OCI-M2 (cell line): ENCODE data around the gene RGS19.

Experiments used
- DNase-seq: peaks from one replicate; lab custom pipeline; 2025; ENCODE audit not compliant: unreplicated experiment; lab: John Stamatoyannopoulos, UW

Gene RGS19

DNA sequence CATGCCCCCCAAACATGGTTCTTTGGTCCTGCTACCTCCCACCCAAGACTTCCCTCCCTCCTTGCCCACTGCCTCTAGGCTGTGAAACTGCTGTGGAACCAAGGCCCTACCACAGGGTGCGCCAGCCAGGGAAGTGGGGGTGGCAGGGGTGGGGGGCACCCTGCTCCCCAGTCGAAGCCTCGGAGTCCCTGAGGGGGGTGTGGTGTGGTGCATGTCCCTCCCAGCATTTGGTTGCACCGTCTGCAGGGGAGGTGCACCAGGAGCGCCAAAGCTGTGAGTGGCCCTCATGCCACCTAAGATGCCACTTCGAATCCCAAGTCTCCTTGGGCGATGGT is 1.8 kb downstream of the RGS19 start:
- DNase-seq: no peak

DNA sequence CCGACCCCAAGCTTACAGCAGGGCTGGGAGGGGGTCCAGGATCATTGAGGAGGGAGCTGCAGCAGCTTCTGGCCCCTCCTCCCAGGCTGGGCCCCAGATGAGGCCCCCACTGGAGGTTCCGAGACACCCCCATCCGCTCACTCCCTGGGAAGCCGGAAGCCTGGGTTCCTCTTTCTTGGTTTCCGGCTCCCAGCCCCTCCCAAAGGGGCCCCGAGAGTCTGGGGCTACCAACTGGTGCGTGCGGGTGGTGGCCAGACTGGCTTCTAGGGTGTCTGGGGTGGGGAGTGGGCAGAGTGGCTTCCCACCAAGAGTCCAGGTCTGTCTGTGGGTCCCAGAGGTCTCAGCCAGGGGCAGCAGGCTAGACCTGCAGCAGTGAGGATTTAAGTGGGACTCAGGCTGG is 2.2 kb downstream of the RGS19 start:
- DNase-seq: no peak

DNA sequence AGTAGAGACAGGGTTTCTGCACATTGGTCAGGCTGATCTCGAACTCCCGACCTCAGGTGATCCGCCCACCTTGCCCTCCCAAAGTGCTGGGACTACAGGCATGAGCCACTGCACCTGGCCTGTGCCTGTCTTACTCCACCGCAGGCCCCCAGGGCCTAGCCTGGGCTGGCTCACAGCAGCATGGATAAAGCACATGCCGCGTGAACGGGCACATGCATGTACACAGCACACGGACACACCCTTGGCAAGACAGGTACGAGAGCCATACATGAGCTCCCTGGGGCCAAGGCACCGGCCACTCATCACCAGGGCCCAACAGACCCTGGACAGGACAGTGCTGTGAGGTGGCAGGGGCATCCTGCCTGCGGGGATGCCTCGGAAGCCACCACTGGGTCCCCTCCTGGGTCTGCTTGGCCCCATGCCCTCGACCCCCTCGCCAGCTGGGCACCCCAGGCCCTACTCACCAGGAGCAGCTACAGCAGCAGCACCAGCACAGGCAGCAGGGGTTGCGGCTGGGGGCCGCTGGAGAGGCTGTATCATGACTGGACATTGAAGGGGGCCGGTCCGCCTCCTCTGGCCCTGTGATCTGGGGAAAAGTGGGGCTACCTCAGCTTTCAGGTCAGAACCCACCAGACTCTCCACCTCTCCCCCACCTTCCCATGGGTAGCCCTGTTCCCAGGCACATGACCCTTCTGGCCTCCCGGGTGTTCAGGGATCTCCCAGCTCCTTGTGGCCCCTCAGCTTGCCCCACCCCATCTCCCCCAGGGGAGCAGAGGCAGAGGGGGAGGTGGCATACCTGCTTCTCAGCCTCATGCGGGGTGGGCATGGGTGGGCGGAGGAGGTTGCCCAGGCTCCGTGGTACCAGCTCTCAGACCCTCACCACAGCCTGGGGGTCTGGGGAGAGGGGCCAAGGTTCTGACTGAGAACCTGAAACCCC is 3.0 kb downstream of the RGS19 start:
- DNase-seq: no peak

DNA sequence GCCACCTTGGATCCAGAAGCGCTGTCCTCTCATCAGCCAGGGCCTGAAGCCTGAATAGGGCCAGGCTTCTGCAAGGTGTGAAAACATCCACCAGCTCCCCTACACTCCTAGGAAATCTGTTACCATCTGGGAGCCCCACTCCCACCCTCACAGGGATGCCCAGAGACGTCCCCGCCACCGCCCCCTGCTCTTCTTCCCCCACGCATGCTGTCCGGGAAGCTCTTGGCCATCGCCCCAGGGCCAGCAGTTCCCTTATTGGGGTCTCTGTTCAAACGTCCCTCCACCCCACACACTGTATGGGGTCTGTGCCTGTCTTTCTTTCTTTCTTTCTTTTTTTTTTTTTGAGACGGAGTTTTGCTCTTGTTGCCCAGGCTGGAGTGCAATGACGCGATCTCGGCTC is 3.8 kb downstream of the RGS19 start:
- DNase-seq: no peak

DNA sequence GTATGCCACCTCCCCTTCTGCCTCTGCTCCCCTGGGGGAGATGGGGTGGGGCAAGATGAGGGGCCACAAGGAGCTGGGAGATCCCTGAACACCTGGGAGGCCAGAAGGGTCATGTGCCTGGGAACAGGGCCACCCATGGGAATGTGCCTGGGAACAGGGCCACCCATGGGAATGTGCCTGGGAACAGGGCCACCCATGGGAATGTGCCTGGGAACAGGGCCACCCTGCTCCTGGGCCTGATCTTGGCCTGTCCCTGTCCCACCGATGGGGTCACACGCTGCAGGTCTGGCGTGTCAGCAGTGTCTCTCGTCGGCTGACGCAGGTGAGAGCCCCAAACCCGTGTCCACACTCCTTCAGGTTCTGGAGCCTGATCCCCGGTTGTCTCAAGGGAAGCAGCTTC is 4.4 kb downstream of the RGS19 start:
- DNase-seq: no peak

DNA sequence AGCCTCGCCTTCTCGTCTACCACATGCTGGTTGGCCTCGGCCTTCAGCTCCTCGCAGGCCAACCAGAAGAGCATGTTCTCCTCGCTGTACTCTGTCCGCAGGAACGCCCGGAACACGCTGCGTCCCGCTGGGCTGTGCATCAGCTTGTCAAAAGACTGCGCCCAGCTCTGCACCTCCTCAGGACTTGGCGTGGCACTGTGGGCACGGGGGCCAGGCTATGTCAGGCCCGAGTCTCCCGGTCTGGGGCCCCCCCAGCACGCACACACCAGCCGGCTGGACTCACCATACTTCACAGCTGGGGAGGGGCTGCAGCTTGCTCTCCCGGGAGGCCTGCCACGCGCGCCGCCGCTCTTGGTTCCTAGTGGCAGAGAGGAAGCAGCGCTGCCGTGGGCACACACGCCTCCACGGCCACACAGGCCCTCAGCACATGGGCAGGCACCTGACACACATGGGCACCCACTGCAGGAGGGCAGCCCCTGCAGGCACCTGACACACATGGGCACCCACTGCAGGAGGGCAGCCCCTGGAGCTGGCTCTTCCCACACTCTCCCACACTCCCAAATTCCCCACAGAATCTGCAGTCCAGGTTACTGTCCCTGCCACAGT is 5.0 kb downstream of the RGS19 start:
- no peak for DNase-seq

DNA sequence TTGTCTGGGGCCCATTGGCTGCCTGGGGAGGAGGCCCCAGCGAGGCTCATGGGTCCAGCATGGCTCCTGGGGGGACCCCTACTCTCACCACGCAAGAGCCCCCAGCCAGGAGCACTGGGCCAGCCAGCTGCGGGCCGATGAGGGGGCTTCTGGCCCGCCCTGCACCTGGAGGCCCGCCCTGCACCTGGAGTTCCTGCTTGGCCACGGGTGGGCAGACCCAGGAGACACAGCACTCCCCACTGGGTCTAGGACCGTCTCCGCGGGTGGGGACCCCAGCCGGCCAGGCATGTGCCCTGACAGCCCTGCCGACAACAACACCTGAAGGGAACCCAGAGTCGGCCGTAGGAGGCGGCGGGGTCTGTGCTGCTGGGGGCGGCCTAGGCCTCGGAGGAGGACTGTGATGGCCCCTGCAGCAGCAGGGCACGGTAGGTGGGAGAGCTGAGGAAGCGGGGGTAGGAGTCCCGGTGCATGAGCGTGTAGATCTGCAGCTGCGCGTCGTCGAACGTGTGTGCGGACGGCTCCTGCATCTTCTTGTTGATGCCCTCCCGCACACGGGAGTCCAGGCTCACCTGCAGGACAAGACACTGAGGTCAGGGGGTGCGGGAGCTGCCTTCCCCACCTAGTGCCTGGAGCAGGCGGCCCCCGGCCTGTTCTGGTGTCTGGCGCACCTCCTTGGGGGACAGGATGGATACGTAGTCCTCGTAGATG is 5.7 kb downstream of the RGS19 start:
- DNase-seq: no peak

DNA sequence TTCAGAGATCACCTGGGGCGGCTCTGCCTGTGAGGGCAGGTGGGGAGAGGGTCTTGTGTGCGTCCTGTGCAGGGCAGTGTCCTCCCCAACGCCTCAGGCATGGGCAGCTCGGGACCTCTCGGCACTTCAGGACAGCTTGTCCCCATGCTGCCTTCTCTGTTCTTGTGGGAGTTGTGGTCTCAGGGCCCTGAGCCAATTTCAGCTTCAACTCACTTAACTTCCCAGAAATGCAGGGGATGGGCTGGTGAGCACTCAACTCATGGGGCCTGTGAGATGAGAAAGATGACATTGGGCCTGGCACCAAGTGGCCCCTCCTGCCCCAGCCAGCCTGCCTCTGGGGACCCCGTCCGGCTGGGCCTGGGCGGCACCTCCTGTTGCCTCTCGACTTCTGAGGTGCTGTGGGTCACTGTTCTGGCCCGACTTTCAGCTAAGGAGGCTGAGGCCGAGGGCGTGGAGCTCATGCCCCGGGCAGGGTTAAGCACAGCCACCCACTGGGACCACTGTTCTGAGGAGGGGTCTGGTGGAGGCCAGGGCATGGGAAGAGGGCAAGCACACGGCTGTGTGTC is 6.7 kb downstream of the RGS19 start:
- DNase-seq: no peak

DNA sequence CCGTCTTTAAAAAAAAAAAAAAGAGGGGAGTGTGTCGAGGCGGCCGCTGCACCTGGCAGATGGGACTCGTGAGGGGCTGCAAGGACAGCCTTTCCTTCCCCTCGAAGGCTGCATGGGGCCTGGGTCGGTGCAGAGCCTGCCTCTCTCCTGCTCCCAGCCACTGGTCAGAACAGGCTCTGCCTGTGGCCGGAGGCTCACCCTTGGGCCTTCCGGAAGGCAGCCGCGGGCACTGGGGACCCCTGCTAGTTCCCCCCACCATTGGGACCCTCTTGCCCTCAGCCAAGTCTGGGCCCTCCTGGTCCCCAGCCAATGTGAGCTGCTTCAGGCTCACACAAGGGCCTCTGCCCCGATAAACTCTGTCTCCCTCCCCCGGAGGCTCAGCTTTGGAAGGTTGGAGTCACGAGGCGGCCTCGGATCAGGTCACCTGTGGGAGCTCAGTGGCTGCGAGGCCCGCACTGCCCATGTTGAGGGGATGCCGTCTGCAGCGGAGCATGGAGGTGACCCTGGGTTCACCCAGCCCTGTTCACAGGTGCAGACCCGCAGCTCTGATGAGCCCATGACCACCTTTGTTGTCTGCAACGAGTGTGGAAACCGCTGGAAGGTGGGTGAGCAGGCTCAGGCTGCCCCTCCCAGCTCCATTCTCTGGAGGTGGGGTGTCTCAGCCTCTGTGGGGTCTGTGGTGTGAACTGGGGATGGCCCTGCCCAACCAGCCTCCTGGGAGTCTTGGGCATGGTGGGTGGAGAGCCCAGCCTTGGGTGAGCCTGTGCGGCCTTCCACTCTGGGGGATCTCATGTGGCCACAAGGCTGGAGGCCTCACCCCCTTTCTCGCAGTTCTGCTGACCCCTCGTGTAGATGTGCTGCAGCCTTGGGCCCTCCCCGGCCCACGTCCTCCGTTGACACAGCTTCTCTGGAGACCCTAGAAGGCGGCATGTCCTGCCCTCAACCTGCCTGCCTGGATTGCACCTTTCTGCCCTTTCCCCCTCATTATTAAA is 7.7 kb downstream of the RGS19 start:
- DNase-seq: no peak

DNA sequence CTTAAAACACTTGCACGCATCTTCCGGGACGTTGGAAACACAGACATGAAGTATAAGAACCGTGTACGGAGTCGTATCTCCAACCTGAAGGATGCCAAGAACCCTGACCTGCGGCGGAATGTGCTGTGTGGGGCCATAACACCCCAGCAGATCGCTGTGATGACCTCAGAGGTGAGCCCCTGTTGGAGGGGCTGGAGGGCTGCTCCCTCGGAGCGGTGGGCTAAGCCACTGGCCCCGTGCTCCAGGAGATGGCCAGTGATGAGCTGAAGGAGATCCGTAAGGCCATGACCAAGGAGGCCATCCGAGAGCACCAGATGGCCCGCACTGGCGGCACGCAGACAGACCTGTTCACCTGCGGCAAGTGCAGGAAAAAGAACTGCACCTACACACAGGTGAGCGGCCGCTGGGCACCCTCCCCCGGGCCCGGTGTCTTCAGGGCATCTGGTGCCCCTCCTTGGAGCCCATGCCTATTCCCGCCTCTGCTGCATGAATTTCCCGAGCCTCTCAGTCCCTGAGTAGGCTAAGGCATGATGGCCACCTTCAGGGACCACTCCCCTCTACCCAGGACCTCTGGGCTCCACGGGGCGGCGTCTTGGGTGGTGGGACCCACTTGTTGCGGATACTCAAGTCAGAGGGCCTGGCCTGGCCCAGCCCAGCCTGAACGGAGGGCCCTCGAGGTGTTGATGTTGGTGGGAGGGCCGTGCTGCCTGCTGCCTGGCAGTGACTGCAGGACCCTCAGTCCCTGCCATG is 8.9 kb downstream of the RGS19 start:
- no peak for DNase-seq

DNA sequence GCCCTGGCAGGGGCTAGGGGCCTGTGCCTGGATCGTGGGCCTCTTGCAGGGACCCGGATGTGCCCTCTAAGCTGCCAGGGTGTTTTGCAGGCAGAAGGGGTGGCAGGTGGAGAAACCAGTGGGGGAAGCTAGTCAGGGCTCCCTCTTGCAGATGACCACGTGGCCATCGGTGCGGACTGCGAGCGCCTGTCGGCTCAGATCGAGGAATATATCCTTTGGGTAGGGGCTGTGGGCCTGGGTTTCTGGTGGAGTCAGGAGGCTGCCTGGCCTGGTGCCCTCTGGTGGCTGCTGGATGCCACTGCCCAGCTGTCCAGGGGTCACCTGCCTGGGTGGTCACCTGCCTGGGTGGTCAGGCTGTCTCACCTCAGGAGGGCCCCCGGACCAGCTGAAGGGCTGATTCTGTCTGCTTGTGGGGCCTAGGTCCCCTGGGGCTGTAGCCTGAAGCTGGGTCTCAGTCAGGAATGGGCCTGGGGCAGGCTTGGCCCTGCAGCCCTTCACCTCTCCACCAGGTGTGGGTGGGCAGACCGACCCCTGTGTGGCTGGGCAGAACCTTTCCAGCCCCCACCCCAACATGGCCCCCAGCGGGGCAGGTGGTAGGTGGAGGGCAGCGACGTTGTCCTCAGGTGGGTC is 9.6 kb downstream of the RGS19 start:
- no peak for DNase-seq

DNA sequence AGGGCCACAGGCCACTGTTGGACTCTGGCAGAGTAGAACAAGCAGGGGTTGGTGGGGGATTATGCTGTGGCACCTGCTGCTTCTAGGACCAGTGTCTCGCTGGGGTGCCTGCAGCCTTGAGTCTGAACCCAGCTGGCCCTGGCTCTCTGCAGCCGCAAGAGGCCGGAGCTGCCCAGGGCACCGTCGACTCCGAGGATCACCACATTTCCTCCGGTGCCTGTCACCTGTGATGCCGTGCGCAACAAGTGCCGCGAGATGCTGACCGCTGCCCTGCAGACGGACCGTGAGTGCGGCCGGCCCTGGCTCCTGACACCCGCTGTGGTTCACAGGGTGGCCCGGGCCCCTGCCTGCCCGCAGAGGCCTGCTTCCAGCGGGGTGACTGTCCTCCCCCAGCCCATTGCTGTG is 10.1 kb downstream of the RGS19 start:
- DNase-seq: no peak

DNA sequence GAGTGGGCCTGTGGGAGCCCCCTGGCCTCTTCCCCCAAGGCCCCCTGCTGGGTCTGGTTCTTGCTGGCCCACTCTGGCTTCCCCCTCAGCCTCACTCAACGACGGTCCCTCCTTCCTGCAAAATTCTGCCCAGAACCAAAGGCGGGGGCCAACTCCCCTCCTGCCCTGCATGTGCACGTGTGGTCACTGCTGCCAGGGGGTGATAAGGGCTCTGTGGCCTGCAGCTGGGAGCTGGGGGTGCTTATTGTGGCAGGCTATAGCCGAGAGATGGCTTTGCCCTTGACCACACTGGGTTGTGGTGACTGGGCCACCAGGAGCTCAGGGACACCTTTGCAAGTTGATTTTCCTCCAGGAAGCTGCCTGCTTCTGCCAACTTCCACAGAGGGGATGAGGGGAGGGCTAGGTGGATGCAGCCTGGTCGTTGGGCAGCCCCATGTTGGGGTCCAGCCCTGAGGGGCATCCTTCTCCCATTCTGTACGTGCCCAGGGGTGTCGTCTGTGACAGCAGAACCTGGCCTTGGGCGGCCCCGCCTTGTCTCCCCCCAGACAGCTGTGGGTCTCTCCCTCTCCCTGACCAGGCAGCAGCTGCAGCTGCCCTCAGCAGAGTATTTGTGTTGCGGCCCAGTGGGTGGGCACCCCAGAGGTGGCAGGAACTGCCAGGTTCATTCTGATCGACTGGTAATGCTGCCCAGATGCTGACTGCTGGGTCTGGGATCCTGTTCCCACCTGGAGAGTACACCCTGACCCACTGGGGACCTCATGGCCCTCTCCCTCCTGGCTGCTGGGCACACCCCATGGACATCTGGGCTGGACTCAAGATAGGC is 10.7 kb downstream of the RGS19 start:
- DNase-seq: no peak

DNA sequence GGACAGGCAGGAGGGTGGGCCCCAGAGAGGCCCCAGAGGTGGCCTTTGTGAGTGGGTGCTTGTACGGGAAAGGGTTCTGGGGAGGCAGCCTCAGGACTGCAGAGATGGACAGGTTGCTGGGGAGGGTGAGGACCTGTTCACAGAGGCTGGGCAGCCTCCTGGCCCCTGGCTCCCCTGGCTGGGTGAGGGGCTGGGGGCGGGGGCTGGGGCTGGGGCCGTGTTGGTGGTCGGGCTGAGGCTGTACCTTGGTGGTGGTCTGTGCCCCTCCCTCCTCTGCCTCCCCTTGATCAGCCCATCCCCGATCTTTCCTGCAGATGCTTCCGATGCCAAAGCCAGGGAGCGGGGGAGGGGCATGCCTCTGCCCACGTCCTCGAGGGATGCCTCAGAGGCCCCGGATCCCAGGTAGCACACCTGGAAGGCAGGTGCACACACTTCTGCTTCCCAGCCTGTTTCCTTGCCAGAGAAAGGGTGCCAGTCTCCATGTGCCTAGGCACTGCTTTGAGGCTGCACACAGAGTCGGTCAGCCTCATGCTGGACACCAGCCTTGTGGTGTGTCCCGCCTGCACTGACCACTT is 11.5 kb downstream of the RGS19 start:
- DNase-seq: no peak

DNA sequence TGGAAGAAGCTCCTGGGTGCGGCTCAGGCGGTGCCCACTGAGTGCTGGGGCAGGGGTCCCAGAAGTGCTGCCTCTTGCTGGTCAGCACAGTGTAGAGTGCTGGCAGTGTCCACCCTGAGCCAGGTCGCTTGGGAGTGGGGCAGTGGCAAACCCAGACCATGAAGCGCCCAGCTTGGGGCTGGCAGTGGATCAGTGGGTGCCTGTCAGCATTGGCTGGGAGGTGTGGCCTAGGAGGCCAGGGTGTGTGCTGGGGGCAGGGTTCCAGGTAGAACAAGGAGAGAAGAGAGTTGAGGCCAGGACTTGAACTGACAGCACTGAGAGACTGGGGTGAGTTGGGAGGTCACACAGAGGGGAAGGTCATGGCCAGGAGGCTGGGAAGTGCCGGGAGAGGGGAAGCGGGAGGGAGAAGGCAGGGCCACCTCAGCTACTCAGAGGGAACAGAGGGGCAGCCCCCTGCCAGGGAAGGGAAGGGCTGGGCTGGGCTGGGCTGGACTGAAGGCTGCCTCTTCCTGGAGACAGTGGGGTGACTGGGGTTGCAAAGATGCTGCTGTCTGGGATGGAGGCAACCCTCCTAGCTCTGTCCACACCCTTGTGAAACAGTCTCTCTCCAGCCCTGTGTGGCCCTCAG is 12.2 kb downstream of the RGS19 start:
- no peak for DNase-seq

DNA sequence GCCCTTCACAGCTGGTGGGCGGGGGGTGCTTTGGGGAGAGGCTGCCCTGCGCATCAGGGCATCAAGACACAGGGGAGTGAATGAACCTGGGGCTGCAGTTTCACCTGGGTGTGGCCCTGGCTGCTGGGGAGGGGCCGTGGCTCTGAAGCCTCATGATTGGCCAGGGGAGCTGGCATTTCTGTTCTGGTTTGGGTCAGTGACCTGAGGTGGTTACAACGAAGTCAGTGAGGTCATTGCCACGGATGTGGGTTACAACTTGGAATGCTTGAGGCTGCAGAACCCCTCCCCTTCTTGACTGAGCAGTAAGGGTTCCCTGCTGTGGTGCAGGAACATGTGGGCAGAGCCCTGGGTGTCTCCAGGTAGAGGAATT is 13.4 kb downstream of the RGS19 start:
- DNase-seq: no peak

DNA sequence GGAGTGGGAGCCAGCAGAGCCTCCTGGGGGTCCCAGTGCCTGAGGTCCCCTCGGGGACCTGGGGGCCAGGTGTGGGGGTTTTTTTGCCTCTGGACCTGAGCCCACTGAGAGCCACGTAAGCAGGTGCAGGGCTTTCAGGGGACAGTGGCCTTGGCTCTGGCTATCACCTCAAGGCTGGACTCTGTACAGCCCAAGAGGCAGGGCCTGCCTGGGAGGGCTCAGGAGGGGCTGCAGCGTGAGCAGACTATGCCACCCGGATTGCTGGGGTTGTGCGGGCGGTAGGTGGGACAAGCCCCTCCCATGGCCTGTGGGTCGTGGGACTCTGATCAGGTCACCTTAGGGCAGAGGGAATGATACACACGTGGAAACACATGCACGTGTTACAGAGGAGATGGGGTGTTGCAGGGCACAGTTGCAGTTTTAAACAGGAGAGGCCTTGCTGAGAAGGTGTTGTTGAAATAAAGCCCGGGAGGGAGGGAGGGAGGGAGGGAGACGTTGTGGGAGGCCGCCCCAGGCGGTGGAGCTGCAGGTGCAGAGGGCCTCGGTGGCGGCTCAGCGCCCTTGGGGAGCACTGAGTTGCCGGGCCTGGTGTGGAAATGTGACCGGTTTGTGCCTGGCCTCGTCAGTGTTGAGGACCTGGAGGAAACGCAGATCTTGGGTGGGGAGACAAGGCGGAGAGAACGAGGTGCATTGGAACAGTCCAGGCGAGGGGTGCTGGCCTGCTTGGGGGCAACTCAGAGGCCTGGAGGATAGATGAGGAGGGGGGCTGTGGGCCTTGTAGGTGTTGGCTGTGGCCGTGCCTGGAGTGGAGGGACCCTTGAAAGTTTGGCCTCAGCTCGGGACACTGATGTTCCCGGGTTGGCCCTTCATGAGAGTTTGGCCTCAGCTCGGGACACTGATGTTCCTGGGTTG is 14.0 kb downstream of the RGS19 start:
- DNase-seq: no peak
